HCT116 (cell line): ENCODE data around the gene RPL41. TPM values are rescaled to one million over a fixed set of nuclear protein-coding genes. Genes with fewer than 3 reads are reported as not detected.
A peak's percentile ranks its signal among the peaks of the same experiment; 100 is the strongest.

ENCODE experiments used
- ATAC-seq: fragments of 200-7000 bp; cut with Tn5 transposase; 2 replicates; pipeline ENCODE4 v1.9.1; 2020; ENCODE audit warnings: mild to moderate bottlenecking, moderate library complexity
- BruUV-seq: library from RNA; stranded (reverse); fragments of 400-500 nt; replicated peaks from 2 replicates; lab custom pipeline; 2021; lab: Mats Ljungman, UMichigan
- CTCF ChIA-PET: fragments of 300-600 bp; sonication (Branson Sonifier 250); formaldehyde crosslinking; loops from one replicate; lab custom pipeline; 2021; ENCODE audit warnings: antibody characterized with exemption; lab: Charles Lee
- POLR2A ChIA-PET: fragments of 300-600, 350-600 bp; sonication (Branson Sonifier 250); formaldehyde crosslinking; loops from one replicate; lab custom pipeline; 2021; ENCODE audit warnings: antibody characterized with exemption; lab: Charles Lee
- RAD21 ChIA-PET, 2 experiments: fragments of 300-600 bp; sonication (Branson Sonifier 250); formaldehyde crosslinking; loops; one replicate each; lab custom pipeline; 2023; ENCODE audit warnings: low total read pairs in 2 of 2; ENCODE audit not compliant: uncharacterized antibody in 2 of 2, unreplicated experiment in 2 of 2, low non-redundant PET in 1 of 2; lab: Charles Lee
- DNase-seq: peaks from one replicate; pipeline ENCODE4 v3.0.0-alpha.2; 2010; ENCODE audit warnings: low read depth, low spot score
- H2AFZ ChIP-seq: fragments of 200-600 bp; shearing (Covaris generic), sonication (generic); 2 replicates; pipeline ENCODE4 v1.6.1; 2017; ENCODE audit warnings: low read depth, mixed run types, mixed read lengths, antibody characterized with exemption, low read length; ENCODE audit not compliant: poor library complexity, severe bottlenecking
- H3K27ac ChIP-seq: 2 replicates; pipeline ENCODE4 v1.5.1; 2012; ENCODE audit warnings: low read depth, low read length
- H3K27me3 ChIP-seq: fragments of 200-600 bp; sonication (generic); 2 replicates; pipeline ENCODE4 v1.6.1; 2016; ENCODE audit warnings: mixed run types, low read length, mixed read lengths; ENCODE audit not compliant: insufficient read depth
- H3K36me3 ChIP-seq, 2 experiments: fragments of 200-500 bp in 1 of 2; fragments of 200-600 bp in 1 of 2; sonication (Bioruptor generic) in 1 of 2; sonication (generic) in 1 of 2; 2 replicates each; pipeline versions ENCODE4 v1.5.1 to v1.6.1; 2014 to 2016; ENCODE audit warnings: low read length in 2 of 2, inconsistent platforms in 1 of 2, mixed read lengths in 1 of 2, mixed run types in 1 of 2; ENCODE audit not compliant: insufficient read depth in 2 of 2, control insufficient read depth in 1 of 2
- H3K4me1 ChIP-seq, 2 experiments: fragments of 200-600 bp in 1 of 2; sonication (generic) in 1 of 2; 2 replicates each; pipeline versions ENCODE4 v1.5.1 to v1.6.1; 2012 to 2017; ENCODE audit warnings: low read length in 2 of 2, inconsistent platforms in 1 of 2, mild to moderate bottlenecking in 1 of 2, mixed read lengths in 1 of 2, mixed run types in 1 of 2, moderate library complexity in 1 of 2; ENCODE audit not compliant: insufficient read depth in 2 of 2, control insufficient read depth in 1 of 2
- H3K4me2 ChIP-seq: fragments of 200-600 bp; sonication (generic); 2 replicates; pipeline ENCODE4 v1.6.1; 2017; ENCODE audit warnings: mixed run types, low read length, mixed read lengths
- H3K4me3 ChIP-seq, 2 experiments: fragments of 200-600 bp in 1 of 2; sonication (generic) in 1 of 2; replicated peaks in 1 of 2; 2 replicates each; pipeline ENCODE4 v1.5.1; 2011 to 2016; ENCODE audit warnings: low read length in 2 of 2, control low read depth in 1 of 2, low read depth in 1 of 2, mild to moderate bottlenecking in 1 of 2, mixed read lengths in 1 of 2, mixed run types in 1 of 2
- H3K79me2 ChIP-seq: fragments of 200-600 bp; sonication (generic); 2 replicates; pipeline ENCODE4 v1.6.1; 2017; ENCODE audit warnings: mild to moderate bottlenecking, mixed run types, low read length, moderate library complexity, mixed read lengths; ENCODE audit not compliant: insufficient read depth
- H3K9ac ChIP-seq: fragments of 200-600 bp; sonication (generic); 2 replicates; pipeline ENCODE4 v1.6.1; 2016; ENCODE audit warnings: low read length, mixed read lengths
- H3K9me2 ChIP-seq: fragments of 200-600 bp; sonication (generic), shearing (Covaris generic); 2 replicates; pipeline ENCODE4 v1.6.1; 2017; ENCODE audit warnings: mixed run types, mild to moderate bottlenecking, moderate library complexity; ENCODE audit not compliant: insufficient read depth
- H3K9me3 ChIP-seq, 2 experiments: fragments of 200-500 bp in 1 of 2; fragments of 200-600 bp in 1 of 2; sonication (Bioruptor generic) in 1 of 2; sonication (generic) in 1 of 2; 2 replicates each; pipeline ENCODE4 v1.6.1; 2014 to 2017; ENCODE audit warnings: low read length in 2 of 2, mixed read lengths in 2 of 2, inconsistent platforms in 1 of 2, low read depth in 1 of 2, mild to moderate bottlenecking in 1 of 2, mixed run types in 1 of 2, moderate library complexity in 1 of 2; ENCODE audit not compliant: control insufficient read depth in 1 of 2, insufficient read depth in 1 of 2
- H4K20me1 ChIP-seq: fragments of 200-600 bp; sonication (generic), shearing (Covaris generic); 2 replicates; pipeline ENCODE4 v1.6.1; 2017; ENCODE audit warnings: mixed run types, mild to moderate bottlenecking, moderate library complexity; ENCODE audit not compliant: insufficient read depth
- CEBPB ChIP-seq: IDR thresholded peaks from 2 replicates; pipeline ENCODE4 v1.6.1; 2012; ENCODE audit warnings: low read depth
- CTCF ChIP-seq, 3 experiments: fragments of 200-600 bp in 1 of 3; sonication (generic) in 1 of 3; IDR thresholded peaks in 2 of 3; conservative IDR thresholded peaks in 1 of 3; 2 replicates each; pipeline ENCODE4 v1.5.1; 2012 to 2017; ENCODE audit warnings: low read depth in 2 of 3, low read length in 2 of 3, antibody characterized with exemption in 1 of 3, borderline replicate concordance in 1 of 3, control low read depth in 1 of 3, mild to moderate bottlenecking in 1 of 3, mixed read lengths in 1 of 3, mixed run types in 1 of 3, moderate library complexity in 1 of 3; ENCODE audit not compliant: insufficient read depth in 1 of 3
- EGR1 ChIP-seq: IDR thresholded peaks from 2 replicates; pipeline ENCODE4 v1.6.1; 2012; ENCODE audit warnings: low read depth
- ELF1 ChIP-seq: IDR thresholded peaks from 2 replicates; pipeline ENCODE4 v1.6.1; 2012; ENCODE audit warnings: low read depth, borderline replicate concordance
- EZH2 ChIP-seq: fragments of 200-600 bp; sonication (generic); IDR thresholded peaks from 2 replicates; pipeline ENCODE4 v1.6.1; 2017; ENCODE audit warnings: antibody characterized with exemption, mixed run types
- POLR2AphosphoS5 ChIP-seq: IDR thresholded peaks from 2 replicates; pipeline ENCODE4 v1.6.1; 2011; ENCODE audit warnings: mild to moderate bottlenecking, low read depth, low read length, moderate library complexity
- SIN3A ChIP-seq: IDR thresholded peaks from 2 replicates; pipeline ENCODE4 v1.6.1; 2012; ENCODE audit warnings: low read depth
- SP1 ChIP-seq: IDR thresholded peaks from 2 replicates; pipeline ENCODE4 v1.6.1; 2012; ENCODE audit warnings: low read depth
- SRF ChIP-seq: IDR thresholded peaks from 2 replicates; pipeline ENCODE4 v1.6.1; 2012; ENCODE audit warnings: low read depth
- TCF7L2 ChIP-seq: IDR thresholded peaks from 2 replicates; pipeline ENCODE4 v1.7.0; 2011; ENCODE audit warnings: borderline replicate concordance, inconsistent platforms; ENCODE audit not compliant: insufficient read depth, insufficient read length; ENCODE audit errors: extremely low read depth
- ZBTB33 ChIP-seq: IDR thresholded peaks from 2 replicates; pipeline ENCODE4 v1.6.1; 2011; ENCODE audit warnings: mild to moderate bottlenecking, low read length, moderate library complexity; ENCODE audit not compliant: insufficient replicate concordance; ENCODE audit errors: extremely low read depth
- ZNF274 ChIP-seq: fragments of 200-500 bp; sonication (Bioruptor generic); IDR thresholded peaks from 2 replicates; pipeline ENCODE4 v1.6.1; 2014; ENCODE audit warnings: mild to moderate bottlenecking, low read depth, low read length, inconsistent platforms
- intact Hi-C: fragments of 100-400 bp; cut with micrococcal nuclease; formaldehyde crosslinking; loops from 2 replicates; pipeline ENCODE4 v1.10.0; 2022
- total RNA-seq: library from RNA; stranded (reverse); gene quantifications from one replicate; pipeline ENCODE4 v1.2.1, GENCODE V29; 2021; ENCODE audit not compliant: unreplicated experiment

RPL41 gene
- total RNA-seq, 1 experiment from 2014 or later = 4,327 TPM

DNA sequence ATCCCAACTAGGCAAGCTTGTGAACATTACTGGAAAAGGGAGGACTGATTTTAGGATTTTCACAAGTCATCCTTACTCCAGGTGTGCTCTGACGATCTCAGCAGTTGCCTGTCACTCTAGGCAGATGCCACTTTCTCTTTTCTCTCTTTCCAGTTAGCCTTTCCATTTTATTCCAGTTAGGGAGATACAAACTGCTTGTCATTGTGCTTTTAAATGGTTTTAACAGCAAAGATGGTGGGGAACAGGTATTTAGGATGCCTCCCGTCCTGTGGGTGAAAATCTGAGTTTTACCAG lies 10.9 kb upstream of the RPL41 start:
- CTCF ChIA-PET = interaction anchor here (0.9 kb wide), 1 partner anchor 367 kb away, joined by 3 read pairs; no protein-coding TSS in a partner anchor
- Histone ChIP-seq H2AFZ (no peak overlapping the region), H4K20me1 (peaks cover 7% of the 10 kb centered on the region; the same call in 1 of the 2 replicates), H3K4me3 (peak overlapping the region; percentile 88 to 98), H3K9me2 (no peaks in the 10 kb centered on the region), H3K27me3 (no peaks in the 10 kb centered on the region), H3K9me3 (no peaks in the 10 kb centered on the region), H3K36me3 (peaks cover 36 to 56% of the 10 kb centered on the region in 2 experiments), H3K79me2 (peaks cover 57% of the 10 kb centered on the region), H3K27ac (peak overlapping the region; percentile 94), H3K4me1 (peaks cover 9 to 26% of the 10 kb centered on the region in 2 experiments), H3K4me2 (peak overlapping the region; percentile 93), H3K9ac (peak overlapping the region; percentile 100)
- no TSS peak for BruUV-seq
- TF ChIP-seq POLR2AphosphoS5 (0 out of 2 replicates have a peak, but pooled peaks have one; percentile 1), SRF (no peak), TCF7L2 (no peak)
- DNase-seq (no peak), ATAC-seq (no peak)
- intact Hi-C loops = loop anchor here (2.0 kb wide), 1 partner anchor 59 kb away; no protein-coding TSS in a partner anchor
- POLR2A ChIA-PET = interaction anchor here (0.6 to 2.6 kb wide), 6 partner anchors 7 to 108 kb away, joined by 3 to 75 read pairs (median 16); partner anchors contain the start of genes ESYT1, RPL41, SUOX and ZC3H10
- RAD21 ChIA-PET = no interaction called here

- Histone ChIP-seq H3K9me3 (no peaks in the 10 kb centered on the region), H4K20me1 (peaks cover 7% of the 10 kb centered on the region; the same call in 1 of the 2 replicates), H3K4me1 (peaks cover 9 to 26% of the 10 kb centered on the region in 2 experiments), H3K36me3 (peaks cover 41 to 67% of the 10 kb centered on the region in 2 experiments), H3K4me2 (0 out of 2 replicates have a peak overlapping the region, but pooled peaks have one; percentile 93), H3K9me2 (no peaks in the 10 kb centered on the region), H3K4me3 (no peak overlapping the region), H3K27me3 (no peaks in the 10 kb centered on the region), H3K9ac (no peak overlapping the region), H3K79me2 (peaks cover 64% of the 10 kb centered on the region), H3K27ac (peak overlapping the region; percentile 18), H2AFZ (no peak overlapping the region)
- ChIA-PET POLR2A (interaction anchor here (0.7 kb wide), 1 partner anchor 11 kb away, joined by 3 read pairs; the partner anchor contains the start of gene ZC3H10), CTCF (interaction anchor here (1.2 kb wide), 1 partner anchor 11 kb away, joined by 3 read pairs; the partner anchor contains the start of gene ZC3H10), RAD21 (no interaction called here)
- TF ChIP-seq ZBTB33 (no peak), EGR1 (no peak), TCF7L2 (no peak), POLR2AphosphoS5 (no peak), SIN3A (no peak), CEBPB (no peak), SP1 (no peak), EZH2 (no peak), CTCF (IDR thresholded peaks at IDR 0.05 in 2 of 3, conservative IDR thresholded peaks at IDR 0.05 in 1 of 3; ENCODE audit: borderline replicate concordance in 1 of 3, insufficient read depth in 1 of 3, low read depth in 2 of 3, low read length in 2 of 3) (no peak), SRF (no peak), ZNF274 (no peak), ELF1 (no peak)
- intact Hi-C loops = no loop called here
- BruUV-seq = no TSS peak
- DNase-seq (no peak), ATAC-seq (no peak)
Observed at GRCh38 chr12:56107242-56107641, 9.2 kb upstream of the RPL41 start.
